LNCAP (cell line): ENCODE data around the gene KIFC3.

Experiments used
- TF ChIP-seq, protein P1 (sequence below): fragments of 450-650 bp; IDR thresholded peaks from 2 replicates; pipeline ENCODE4 v1.5.1; 2017; ENCODE audit warnings: mild to moderate bottlenecking

The KIFC3 gene

DNA sequence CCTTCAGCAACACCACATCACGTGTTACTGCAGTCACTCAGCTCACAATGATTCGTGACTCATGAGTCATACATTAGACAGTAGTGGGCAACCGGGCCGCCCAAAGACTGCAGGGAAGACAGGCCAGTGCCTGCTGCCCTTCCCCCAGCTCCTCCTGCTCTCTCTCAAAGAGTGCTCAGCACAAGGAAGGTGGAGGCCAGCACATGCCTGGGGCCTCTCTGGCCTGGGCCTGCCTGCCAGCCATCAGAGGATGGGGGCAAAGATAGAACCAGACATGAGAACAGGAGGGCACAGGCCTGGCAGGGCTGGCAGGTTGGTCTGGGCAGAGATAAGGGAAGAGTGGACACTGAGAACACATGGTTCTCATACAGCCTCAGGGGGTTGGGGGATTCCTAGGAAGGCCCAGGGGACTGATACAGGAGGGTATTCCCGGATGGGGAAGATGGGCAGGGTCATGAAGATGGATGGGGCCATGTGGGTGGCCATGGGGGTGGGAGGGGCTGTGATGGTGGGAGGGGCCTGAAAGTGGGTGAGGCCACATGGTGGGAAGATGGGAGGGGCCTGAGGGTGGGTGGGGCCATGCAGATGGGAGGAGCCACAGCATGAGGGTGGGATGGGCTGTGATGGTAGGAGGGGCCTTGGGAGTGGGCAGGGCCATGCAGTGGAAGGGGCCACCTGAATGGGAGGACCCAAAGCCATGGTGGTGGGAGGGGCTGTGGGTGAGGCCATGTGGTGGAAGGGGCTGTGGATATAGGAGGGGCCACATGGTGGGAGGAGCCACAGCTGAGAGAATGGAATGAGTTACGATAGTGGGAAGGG, 37.7 kb downstream of the KIFC3 start:
- TF ChIP-seq, protein P1, sequence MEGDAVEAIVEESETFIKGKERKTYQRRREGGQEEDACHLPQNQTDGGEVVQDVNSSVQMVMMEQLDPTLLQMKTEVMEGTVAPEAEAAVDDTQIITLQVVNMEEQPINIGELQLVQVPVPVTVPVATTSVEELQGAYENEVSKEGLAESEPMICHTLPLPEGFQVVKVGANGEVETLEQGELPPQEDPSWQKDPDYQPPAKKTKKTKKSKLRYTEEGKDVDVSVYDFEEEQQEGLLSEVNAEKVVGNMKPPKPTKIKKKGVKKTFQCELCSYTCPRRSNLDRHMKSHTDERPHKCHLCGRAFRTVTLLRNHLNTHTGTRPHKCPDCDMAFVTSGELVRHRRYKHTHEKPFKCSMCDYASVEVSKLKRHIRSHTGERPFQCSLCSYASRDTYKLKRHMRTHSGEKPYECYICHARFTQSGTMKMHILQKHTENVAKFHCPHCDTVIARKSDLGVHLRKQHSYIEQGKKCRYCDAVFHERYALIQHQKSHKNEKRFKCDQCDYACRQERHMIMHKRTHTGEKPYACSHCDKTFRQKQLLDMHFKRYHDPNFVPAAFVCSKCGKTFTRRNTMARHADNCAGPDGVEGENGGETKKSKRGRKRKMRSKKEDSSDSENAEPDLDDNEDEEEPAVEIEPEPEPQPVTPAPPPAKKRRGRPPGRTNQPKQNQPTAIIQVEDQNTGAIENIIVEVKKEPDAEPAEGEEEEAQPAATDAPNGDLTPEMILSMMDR: no peak

DNA sequence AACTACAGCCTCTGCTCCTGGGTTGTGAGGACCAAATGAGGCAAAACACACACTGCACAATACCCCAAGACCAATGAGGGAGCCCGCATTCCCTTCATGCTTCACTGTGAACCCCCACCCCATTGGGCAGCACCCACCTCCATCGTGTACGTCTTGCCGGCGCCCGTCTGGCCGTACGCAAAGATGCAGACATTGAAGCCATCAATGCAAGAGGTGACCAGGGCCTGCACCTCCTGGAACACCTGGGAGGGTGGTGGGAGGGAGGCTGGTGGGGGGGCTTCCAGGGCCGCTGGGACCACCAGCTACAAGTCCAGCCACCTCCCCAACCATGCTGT, 38.3 kb downstream of the KIFC3 start:
- TF ChIP-seq, protein P1: no peak

DNA sequence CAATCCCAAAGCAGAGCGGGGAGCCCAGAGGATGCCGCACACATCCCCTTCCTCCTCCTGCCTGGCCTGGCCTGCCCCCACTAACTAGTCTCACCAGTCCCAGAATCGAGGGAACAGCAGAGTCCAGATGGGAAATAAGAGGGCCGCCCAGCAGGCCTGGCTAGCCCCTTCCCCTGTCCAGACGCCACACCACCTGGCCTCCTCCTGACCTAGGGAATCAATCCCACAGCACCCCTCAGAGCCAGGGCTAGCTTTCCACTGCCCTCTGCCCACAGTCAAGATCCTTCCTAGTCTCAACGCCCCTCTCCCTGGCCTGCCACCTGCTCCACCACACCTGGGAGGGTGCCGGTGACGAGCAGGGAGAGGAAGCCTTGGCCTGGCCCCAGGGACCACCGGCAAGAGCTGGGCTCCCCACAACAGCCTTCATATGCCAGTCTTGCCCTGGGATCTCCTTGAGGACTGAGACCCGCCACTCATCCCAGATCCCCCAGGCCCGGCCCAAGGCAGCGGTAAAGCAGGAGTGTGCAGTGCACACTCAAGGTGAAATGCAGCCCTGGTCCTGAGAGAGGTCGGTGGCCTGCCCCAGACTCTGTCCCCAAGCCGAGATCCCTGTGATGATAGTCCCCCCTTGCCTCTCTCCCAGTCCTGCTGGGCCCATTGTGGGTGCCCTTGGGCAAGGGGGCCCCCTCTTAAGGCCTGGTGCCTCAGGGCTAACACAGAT, 38.8 kb downstream of the KIFC3 start:
- TF ChIP-seq, protein P1: no peak

DNA sequence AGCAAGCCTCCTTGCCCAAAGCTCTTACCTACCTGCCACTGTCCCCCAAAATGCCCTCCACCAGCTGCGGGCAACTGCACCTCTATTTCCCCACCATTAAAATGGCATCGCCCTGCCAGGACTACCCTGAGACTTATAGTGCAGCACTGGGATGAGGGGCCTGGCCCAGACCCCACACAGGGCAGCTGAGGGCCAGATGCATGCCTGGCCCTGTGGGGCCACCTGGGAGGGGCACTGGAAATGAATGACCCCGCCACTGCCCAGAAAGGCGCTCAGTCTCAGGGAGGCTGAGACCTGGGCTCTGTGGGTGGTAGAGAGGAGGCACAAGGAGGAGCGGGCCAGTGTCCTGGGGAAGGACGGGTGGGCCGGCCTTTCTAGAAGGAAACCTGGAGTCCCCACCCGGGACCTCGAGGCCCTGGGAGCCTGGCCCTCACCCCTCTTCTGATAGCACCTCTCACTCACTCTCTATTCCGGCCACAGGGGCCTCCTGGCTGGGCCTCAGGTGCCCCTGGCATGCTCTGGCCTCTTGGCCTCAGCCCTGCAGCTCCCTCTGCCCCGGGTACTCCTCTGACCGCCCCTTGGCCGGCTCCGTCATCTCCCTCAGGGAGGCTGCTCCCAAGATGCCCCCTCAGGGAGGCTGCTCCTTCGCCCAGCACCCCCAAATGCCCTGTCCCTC, 39.8 kb downstream of the KIFC3 start:
- TF ChIP-seq, protein P1: no peak

DNA sequence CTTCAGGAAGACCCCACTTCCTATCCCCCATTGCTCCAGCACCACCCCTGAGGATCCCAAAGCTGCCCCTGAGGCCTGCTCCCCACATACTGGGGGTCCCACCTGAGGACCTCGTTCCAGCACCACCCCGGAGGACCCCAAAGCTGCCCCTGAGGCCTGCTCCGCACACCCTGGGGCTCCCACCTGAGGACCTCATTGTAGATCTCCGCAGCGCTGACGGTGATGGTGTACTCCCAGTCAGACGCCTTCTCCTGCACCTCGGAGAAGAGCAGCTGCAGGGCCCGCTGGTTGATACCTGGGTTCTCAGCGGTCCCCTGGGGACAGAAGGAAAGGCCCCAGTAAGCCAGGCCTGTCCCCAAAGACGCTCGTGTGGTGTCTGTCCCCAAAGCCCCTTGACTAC, 40.3 kb downstream of the KIFC3 start:
- TF ChIP-seq, protein P1: no peak

DNA sequence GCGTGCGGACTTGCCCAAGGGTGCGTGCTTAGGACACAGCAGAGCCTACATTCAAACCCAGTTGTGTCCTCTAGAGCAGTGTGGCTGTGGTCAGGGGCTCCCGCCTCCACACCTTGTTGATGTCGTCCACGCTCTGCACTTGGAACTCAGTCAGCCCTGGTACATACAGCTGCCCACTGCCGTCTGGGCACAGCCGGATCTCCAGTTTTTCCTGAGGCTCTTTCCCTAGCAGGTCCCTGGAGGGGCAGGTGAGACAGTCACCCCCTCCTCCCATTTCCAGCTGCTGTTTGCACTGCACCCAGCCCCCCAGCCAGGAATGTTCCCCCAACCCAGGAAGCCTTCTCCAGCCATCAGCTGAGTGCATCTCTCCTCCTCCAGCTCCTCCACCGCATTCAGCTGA, 41.0 kb downstream of the KIFC3 start:
- TF ChIP-seq, protein P1: no peak

DNA sequence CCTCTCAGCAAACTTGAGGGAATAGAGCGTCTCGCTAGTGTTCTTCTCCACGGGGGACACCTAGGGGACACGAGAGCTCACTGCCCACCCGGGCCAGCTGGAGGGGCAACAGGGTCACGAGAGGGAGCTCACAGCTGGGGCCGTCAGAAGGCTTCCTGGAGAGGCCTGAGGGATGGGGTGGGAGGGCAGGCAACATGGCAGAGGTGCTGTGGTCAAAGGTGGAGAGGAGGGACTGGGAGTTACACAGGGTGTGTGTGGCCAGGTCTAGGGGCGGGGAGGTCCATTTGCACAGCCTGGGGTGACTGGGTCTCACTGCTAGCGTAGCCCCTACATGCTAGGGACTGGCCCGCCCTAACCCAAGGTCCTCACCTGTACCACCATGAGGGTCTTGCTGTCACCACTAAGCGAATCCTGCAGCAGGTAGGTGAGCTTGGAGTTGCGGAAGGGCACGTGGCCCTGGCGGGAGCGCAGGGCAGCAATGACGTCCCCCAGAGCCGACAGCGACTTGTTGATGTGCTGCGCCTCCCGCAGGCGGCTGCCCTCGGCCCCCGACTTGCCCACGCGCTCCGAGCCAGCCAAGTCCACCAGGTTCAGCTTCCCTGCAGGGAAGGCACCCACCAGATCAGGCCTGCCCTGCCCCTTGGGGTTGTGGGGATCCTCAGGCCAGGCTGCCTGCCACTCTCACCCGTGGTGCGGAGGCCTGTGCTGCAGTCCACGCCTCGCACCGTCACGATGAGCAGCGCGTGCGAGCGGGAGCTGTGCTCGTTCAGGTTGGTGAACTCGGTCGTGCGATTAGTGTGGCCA, 41.7 kb downstream of the KIFC3 start:
- TF ChIP-seq, protein P1: no peak
